GM23338 (cell line): ENCODE data around the gene KCNH5.

Experiments
- CREB1 ChIP-seq: fragments of 250-450 bp; sonication (Bioruptor Pico); IDR thresholded peaks from 2 replicates; pipeline ENCODE4 v1.5.0; 2020; ENCODE audit warnings: low read depth, mild to moderate bottlenecking, moderate library complexity
- EZH2 ChIP-seq: fragments of 200-600 bp; sonication (generic); IDR thresholded peaks from one replicate; pipeline ENCODE4 v1.8.0; 2017; ENCODE audit warnings: antibody characterized with exemption, mild to moderate bottlenecking, low read depth; ENCODE audit not compliant: unreplicated experiment
- EZH2phosphoT487 ChIP-seq: fragments of 200-600 bp; sonication (generic); IDR thresholded peaks from one replicate; pipeline ENCODE4 v1.8.1; 2018; ENCODE audit warnings: antibody characterized with exemption; ENCODE audit not compliant: unreplicated experiment
- JUNB ChIP-seq: IDR thresholded peaks from one replicate; pipeline ENCODE4 v1.6.1; 2016; ENCODE audit warnings: antibody characterized with exemption; ENCODE audit not compliant: unreplicated experiment
- POLR2AphosphoS5 ChIP-seq: IDR thresholded peaks from 2 replicates; pipeline ENCODE4 v1.6.1; 2016; ENCODE audit warnings: antibody characterized with exemption, low read depth
- ZNF114 ChIP-seq: fragments of 250-450 bp; sonication (Bioruptor Pico); IDR thresholded peaks from 2 replicates; pipeline ENCODE4 v1.5.0; 2020; ENCODE audit warnings: mild to moderate bottlenecking, moderate library complexity
- ZNF331 ChIP-seq: fragments of 250-450 bp; sonication (Bioruptor Pico); IDR thresholded peaks from 2 replicates; pipeline ENCODE4 v1.5.0; 2020; ENCODE audit warnings: low read depth, mild to moderate bottlenecking, moderate library complexity
- TF ChIP-seq, protein P1 (sequence below), 2 experiments: fragments of 200-600 bp in 1 of 2; sonication (generic) in 1 of 2; conservative IDR thresholded peaks; 2 replicates each; pipeline versions ENCODE4 v1.5.1 to v1.6.1; 2016 to 2017; ENCODE audit warnings: antibody characterized with exemption in 2 of 2, low read depth in 2 of 2, mild to moderate bottlenecking in 2 of 2, moderate library complexity in 1 of 2
- TF ChIP-seq, protein P2 (sequence below): IDR thresholded peaks from one replicate; pipeline ENCODE4 v1.6.1; 2018; ENCODE audit warnings: antibody characterized with exemption; ENCODE audit not compliant: unreplicated experiment
- TF ChIP-seq, protein P3 (sequence below): IDR thresholded peaks from 2 replicates; pipeline ENCODE4 v1.6.1; 2016; ENCODE audit warnings: antibody characterized with exemption

DNA sequence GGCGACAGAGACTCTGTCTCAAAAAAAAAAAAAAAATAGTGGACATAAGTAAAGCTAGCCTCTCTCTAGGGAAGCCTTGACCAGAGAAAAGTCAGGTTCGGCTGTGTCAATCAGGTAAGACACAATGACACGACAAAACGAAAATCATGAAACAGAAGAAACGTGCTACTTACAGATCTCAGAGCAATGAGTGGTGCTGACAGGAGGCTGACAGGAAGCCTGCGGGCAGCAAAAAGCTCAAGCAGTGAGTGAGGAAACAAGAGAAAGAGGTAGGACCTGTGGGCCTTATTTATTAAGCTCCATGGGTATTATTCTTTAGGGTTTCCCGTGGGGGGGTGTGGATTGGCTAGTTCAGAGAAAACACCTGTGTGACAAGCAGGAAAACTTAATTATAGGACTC is 363.1 kb downstream of the KCNH5 start:
- TF ChIP-seq, protein P1, sequence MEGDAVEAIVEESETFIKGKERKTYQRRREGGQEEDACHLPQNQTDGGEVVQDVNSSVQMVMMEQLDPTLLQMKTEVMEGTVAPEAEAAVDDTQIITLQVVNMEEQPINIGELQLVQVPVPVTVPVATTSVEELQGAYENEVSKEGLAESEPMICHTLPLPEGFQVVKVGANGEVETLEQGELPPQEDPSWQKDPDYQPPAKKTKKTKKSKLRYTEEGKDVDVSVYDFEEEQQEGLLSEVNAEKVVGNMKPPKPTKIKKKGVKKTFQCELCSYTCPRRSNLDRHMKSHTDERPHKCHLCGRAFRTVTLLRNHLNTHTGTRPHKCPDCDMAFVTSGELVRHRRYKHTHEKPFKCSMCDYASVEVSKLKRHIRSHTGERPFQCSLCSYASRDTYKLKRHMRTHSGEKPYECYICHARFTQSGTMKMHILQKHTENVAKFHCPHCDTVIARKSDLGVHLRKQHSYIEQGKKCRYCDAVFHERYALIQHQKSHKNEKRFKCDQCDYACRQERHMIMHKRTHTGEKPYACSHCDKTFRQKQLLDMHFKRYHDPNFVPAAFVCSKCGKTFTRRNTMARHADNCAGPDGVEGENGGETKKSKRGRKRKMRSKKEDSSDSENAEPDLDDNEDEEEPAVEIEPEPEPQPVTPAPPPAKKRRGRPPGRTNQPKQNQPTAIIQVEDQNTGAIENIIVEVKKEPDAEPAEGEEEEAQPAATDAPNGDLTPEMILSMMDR (conservative IDR thresholded peaks at IDR 0.05; ENCODE audit: low read depth in 2 of 2) = no peak
- TF ChIP-seq EZH2 (no peak), CREB1 (CRISPR knock-in tag) (no peak), POLR2AphosphoS5 (no peak), ZNF331 (CRISPR knock-in tag) (no peak), JUNB (no peak), ZNF114 (CRISPR knock-in tag) (no peak), EZH2phosphoT487 (no peak)
- TF ChIP-seq, protein P2, sequence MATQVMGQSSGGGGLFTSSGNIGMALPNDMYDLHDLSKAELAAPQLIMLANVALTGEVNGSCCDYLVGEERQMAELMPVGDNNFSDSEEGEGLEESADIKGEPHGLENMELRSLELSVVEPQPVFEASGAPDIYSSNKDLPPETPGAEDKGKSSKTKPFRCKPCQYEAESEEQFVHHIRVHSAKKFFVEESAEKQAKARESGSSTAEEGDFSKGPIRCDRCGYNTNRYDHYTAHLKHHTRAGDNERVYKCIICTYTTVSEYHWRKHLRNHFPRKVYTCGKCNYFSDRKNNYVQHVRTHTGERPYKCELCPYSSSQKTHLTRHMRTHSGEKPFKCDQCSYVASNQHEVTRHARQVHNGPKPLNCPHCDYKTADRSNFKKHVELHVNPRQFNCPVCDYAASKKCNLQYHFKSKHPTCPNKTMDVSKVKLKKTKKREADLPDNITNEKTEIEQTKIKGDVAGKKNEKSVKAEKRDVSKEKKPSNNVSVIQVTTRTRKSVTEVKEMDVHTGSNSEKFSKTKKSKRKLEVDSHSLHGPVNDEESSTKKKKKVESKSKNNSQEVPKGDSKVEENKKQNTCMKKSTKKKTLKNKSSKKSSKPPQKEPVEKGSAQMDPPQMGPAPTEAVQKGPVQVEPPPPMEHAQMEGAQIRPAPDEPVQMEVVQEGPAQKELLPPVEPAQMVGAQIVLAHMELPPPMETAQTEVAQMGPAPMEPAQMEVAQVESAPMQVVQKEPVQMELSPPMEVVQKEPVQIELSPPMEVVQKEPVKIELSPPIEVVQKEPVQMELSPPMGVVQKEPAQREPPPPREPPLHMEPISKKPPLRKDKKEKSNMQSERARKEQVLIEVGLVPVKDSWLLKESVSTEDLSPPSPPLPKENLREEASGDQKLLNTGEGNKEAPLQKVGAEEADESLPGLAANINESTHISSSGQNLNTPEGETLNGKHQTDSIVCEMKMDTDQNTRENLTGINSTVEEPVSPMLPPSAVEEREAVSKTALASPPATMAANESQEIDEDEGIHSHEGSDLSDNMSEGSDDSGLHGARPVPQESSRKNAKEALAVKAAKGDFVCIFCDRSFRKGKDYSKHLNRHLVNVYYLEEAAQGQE = no peak
- TF ChIP-seq, protein P3, sequence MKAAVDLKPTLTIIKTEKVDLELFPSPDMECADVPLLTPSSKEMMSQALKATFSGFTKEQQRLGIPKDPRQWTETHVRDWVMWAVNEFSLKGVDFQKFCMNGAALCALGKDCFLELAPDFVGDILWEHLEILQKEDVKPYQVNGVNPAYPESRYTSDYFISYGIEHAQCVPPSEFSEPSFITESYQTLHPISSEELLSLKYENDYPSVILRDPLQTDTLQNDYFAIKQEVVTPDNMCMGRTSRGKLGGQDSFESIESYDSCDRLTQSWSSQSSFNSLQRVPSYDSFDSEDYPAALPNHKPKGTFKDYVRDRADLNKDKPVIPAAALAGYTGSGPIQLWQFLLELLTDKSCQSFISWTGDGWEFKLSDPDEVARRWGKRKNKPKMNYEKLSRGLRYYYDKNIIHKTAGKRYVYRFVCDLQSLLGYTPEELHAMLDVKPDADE = no peak
